Tibial artery (tissue), 4 donors: Measurements from ENCODE around the gene LZTR1.
"Not testable (repeated sequence)": the region's sequence is repeated elsewhere in the genome, so short reads cannot be mapped to it uniquely, and the experiment has no call there.

Experiments used
- DNase-seq, 2 donors: peaks; one replicate each; pipeline ENCODE4 v3.0.0-alpha.2; 2019
- H3K27ac ChIP-seq, 2 donors: fragments of 200-600 bp; sonication (generic) in 1 of 2; 1 replicate in 1 of 2; 2 replicates in 1 of 2; pipeline ENCODE4 v1.5.1; 2018 to 2019; ENCODE audit warnings: mild to moderate bottlenecking in 1 of 2
- H3K27me3 ChIP-seq, 2 donors: fragments of 200-600 bp; sonication (generic) in 1 of 2; one replicate each; pipeline versions ENCODE4 v1.5.1 to v1.6.0; 2016 to 2019
- H3K36me3 ChIP-seq, 3 donors: fragments of 200-600 bp; sonication (generic) in 2 of 3; one replicate each; pipeline ENCODE4 v1.5.1; 2016 to 2019; ENCODE audit warnings: mild to moderate bottlenecking in 2 of 3
- H3K4me1 ChIP-seq, 4 donors: fragments of 200-600 bp; sonication (generic) in 2 of 4; 1 replicate in 3 of 4; 2 replicates in 1 of 4; pipeline ENCODE4 v1.5.1; 2016 to 2019
- H3K4me3 ChIP-seq, 2 donors: fragments of 200-600 bp; sonication (generic) in 1 of 2; 1 replicate in 1 of 2; 2 replicates in 1 of 2; pipeline ENCODE4 v1.5.1; 2018 to 2019; ENCODE audit warnings: mild to moderate bottlenecking in 2 of 2
- H3K9me3 ChIP-seq, 3 donors: fragments of 200-600 bp; sonication (generic) in 1 of 3; one replicate each; pipeline ENCODE4 v1.5.1; 2016 to 2019
- intact Hi-C: fragments of 100-400 bp; cut with DNase I; formaldehyde crosslinking; loops from one replicate; pipeline ENCODE4 v1.15.0; 2023; ENCODE audit warnings: low total_unique reads
- TF ChIP-seq, protein P1 (sequence below), 2 experiments: fragments of 200-600 bp in 1 of 2; fragments of 450-650 bp in 1 of 2; IDR thresholded peaks; one replicate each; pipeline ENCODE4 v1.5.1; 2017 to 2019; ENCODE audit warnings: antibody characterized with exemption in 2 of 2, mild to moderate bottlenecking in 1 of 2, moderate library complexity in 1 of 2

The LZTR1 gene

GRCh38 chr22:20981787-20982562 lies at the start of gene LZTR1:
Gene LZTR1, plus strand, starts transcription at chr22:20982297. Its CDS starts 75 bp downstream, at chr22:20982372.
- intact Hi-C loops, result no loop called here

DNA sequence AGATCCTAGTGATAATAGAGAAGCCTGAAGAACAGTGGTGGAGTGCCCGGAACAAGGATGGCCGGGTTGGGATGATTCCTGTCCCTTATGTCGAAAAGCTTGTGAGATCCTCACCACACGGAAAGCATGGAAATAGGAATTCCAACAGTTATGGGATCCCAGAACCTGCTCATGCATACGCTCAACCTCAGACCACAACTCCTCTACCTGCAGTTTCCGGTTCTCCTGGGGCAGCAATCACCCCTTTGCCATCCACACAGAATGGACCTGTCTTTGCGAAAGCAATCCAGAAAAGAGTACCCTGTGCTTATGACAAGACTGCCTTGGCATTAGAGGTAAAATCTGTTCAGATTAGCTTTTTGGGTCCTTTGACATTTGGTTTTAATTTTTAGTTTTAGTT lies 48.2 kb upstream of the LZTR1 start:
- peaks cover 0 to 44% (median 25%) of the 10 kb centered on the region in 4 donors for H3K4me1 ChIP-seq
- TF ChIP-seq, protein P1, sequence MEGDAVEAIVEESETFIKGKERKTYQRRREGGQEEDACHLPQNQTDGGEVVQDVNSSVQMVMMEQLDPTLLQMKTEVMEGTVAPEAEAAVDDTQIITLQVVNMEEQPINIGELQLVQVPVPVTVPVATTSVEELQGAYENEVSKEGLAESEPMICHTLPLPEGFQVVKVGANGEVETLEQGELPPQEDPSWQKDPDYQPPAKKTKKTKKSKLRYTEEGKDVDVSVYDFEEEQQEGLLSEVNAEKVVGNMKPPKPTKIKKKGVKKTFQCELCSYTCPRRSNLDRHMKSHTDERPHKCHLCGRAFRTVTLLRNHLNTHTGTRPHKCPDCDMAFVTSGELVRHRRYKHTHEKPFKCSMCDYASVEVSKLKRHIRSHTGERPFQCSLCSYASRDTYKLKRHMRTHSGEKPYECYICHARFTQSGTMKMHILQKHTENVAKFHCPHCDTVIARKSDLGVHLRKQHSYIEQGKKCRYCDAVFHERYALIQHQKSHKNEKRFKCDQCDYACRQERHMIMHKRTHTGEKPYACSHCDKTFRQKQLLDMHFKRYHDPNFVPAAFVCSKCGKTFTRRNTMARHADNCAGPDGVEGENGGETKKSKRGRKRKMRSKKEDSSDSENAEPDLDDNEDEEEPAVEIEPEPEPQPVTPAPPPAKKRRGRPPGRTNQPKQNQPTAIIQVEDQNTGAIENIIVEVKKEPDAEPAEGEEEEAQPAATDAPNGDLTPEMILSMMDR (IDR thresholded peaks at IDR 0.05), result no peak
- no peak for DNase-seq
- H3K36me3 ChIP-seq, result peaks cover 12 to 39% (median 34%) of the 10 kb centered on the region in 3 donors
- no peak overlapping the region for H3K27ac ChIP-seq
- intact Hi-C loops, result no loop called here
- H3K4me3 ChIP-seq, result no peak overlapping the region
- no peaks in the 10 kb centered on the region for H3K27me3 ChIP-seq
- no peaks in the 10 kb centered on the region for H3K9me3 ChIP-seq

More at GRCh38 chr22:20981787-20982562, at the start of gene LZTR1:
- H3K9me3 ChIP-seq, result peaks cover 0 to 10% (median 0%) of the 10 kb centered on the region in 3 donors
- TF ChIP-seq, protein P1 (IDR thresholded peaks at IDR 0.05), result peak; percentile 52 to 57
- H3K36me3 ChIP-seq, result peaks cover 0 to 30% (median 10%) of the 10 kb centered on the region in 3 donors
- H3K4me3 ChIP-seq, result peak within 1 kb of the TSS; percentile 79 to 82
- DNase-seq, result peak; percentile 74 to 90
- H3K4me1 ChIP-seq, result peaks cover 0 to 41% (median 23%) of the 10 kb centered on the region in 4 donors
- peak within 1 kb of the TSS; percentile 85 to 87 for H3K27ac ChIP-seq
- H3K27me3 ChIP-seq, result peaks cover 0 to 20% of the 10 kb centered on the region in 2 donors

GRCh38 chr22:20935049-20935448 lies 47.0 kb upstream of the LZTR1 start:
- H3K27ac ChIP-seq, H3K4me3 ChIP-seq, DNase-seq, H3K27me3 ChIP-seq, intact Hi-C loops, H3K9me3 ChIP-seq: not testable (repeated sequence)
- Histone ChIP-seq H3K4me1 (peaks cover 0 to 49% (median 28%) of the 10 kb centered on the region in 4 donors), H3K36me3 (peaks cover 12 to 39% (median 34%) of the 10 kb centered on the region in 3 donors)

GRCh38 chr22:20935780-20936539 lies 46.1 kb upstream of the LZTR1 start:
- Histone ChIP-seq H3K36me3 (peaks cover 12 to 39% (median 34%) of the 10 kb centered on the region in 3 donors), H3K4me1 (peaks cover 0 to 54% (median 32%) of the 10 kb centered on the region in 4 donors)
- intact Hi-C loops, H3K4me3 ChIP-seq, H3K9me3 ChIP-seq, H3K27ac ChIP-seq, DNase-seq, H3K27me3 ChIP-seq: not testable (repeated sequence)

- H3K4me1 ChIP-seq, result peaks cover 0 to 63% (median 28%) of the 10 kb centered on the region in 4 donors
- intact Hi-C loops, result no loop called here
- H3K36me3 ChIP-seq, result peaks cover 12 to 39% (median 34%) of the 10 kb centered on the region in 3 donors
- H3K27ac ChIP-seq, result no peak overlapping the region
- H3K9me3 ChIP-seq, result no peaks in the 10 kb centered on the region
- DNase-seq, result no peak
- H3K27me3 ChIP-seq, result no peaks in the 10 kb centered on the region
- TF ChIP-seq, protein P1 (IDR thresholded peaks at IDR 0.05), result no peak
- no peak overlapping the region for H3K4me3 ChIP-seq
Measured at GRCh38 chr22:20937031-20937793, 44.9 kb upstream of the LZTR1 start.
